Fibroblast of skin of scalp (primary cell): Measurements from ENCODE around the gene FOXA2.

ENCODE experiments used
- DNase-seq: peaks from one replicate; pipeline ENCODE4 v3.0.0-alpha.2; 2013

Gene FOXA2

GRCh38 chr20:22536141-22536828 lies 48.1 kb downstream of the FOXA2 start:
- no peak for DNase-seq

DNA sequence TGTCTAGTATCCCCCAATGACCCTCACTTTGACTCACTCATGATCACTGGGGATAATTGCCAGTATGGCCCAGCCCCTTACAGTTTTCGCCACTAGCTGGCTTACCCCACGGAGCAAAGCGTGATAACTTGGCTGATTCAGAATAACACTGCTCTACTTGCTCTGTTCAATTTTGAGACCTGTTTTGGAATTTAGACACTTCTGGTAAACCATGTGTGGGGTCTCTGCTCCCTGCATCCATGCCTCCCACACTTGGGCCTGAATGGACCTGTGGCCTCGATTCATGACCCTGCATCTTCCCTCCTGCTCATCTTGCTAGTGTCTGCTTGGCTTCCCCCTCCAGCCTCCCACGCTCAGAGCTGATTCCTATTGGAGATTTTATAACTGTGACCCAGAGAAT lies 48.9 kb downstream of the FOXA2 start:
- DNase-seq, result no peak

GRCh38 chr20:22533823-22534751 lies 50.3 kb downstream of the FOXA2 start:
- no peak for DNase-seq

DNA sequence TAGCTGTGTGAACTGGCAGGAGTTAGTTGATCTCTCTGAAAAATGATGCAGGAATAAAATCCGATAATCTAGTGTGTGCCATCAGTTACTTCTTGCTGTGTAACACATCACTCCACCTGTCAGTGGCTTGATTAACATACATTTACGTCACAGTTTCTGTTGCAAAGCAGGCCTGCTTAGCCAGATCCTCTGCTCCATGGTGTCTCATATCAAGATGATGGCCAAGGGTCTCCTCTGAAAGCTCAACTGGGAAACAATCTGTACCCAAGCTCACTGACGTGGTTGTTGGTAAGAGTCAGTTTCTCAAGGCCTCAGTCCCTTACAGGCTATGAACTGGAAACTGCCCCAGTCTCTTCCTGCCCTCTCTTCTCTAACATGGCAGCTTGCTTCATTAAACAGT lies 51.8 kb downstream of the FOXA2 start:
- DNase-seq, result no peak

GRCh38 chr20:22531756-22532155 lies 52.6 kb downstream of the FOXA2 start:
- no peak for DNase-seq

GRCh38 chr20:22531056-22531615 lies 53.2 kb downstream of the FOXA2 start:
- no peak for DNase-seq
